NCI-H345 (cell line): ENCODE results near the gene CMIP.
A peak's percentile ranks its signal among the peaks of the same experiment; 100 is the strongest.

ENCODE experiments used
- DNase-seq: peaks from one replicate; lab custom pipeline; 2025; lab: John Stamatoyannopoulos, UW

CMIP gene

DNA sequence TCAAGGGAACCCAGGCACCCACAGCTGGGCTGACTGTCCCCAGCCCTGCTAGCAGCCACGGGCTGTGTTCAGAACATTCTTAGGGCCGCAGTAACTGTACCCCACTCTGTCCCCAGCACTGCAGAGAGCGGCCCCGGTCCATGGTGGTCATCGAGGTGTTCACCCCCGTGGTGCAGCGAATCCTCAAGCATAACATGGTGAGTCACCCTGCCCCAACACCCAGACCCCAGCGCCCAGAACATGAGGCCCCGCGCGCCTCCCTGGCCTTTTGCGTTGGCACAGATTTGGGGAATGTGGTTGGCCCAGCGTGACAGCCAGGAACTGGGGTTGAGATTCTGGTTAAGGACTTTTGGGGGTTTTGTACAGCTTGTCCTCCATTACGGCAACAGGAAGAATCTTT lies 219.5 kb downstream of the CMIP start:
- DNase-seq = no peak

DNA sequence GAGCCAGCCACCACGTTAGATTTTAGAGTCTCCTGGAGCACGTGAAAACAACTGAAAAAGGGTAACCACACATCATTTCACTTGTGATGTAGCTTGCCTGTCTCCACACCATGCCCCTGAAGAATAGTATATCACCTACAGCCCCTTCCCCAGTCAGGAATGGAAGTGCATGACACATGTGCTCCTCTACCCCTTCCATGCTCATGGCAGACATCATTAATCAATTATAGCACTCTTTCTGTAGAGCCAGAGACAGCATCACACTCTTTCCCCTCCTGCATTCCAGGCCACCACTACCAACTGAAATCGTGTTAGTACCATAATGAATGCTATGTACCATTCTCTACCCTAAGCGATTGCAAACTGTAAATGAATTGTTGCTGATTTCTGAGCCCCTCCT lies 221.0 kb downstream of the CMIP start:
- no peak for DNase-seq

DNA sequence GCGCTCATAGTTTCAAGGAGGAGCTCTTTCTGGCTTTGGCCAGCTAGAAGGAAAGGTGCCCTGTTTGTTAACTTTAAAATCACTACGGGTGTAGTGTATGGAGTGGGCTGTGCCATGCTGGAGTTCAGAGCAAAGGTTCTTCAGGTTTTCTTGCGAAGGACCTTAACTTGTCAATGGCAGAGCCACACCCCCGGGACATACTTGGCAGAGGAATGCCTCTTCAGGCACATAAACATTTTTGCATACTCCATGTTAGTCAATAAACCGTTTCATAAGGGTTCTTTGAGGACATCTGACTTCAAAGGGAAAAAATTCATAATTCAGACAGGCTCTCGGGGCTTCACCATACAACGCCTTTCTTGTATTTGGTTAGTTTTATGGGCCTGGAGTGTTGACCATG lies 221.5 kb downstream of the CMIP start:
- no peak for DNase-seq

DNA sequence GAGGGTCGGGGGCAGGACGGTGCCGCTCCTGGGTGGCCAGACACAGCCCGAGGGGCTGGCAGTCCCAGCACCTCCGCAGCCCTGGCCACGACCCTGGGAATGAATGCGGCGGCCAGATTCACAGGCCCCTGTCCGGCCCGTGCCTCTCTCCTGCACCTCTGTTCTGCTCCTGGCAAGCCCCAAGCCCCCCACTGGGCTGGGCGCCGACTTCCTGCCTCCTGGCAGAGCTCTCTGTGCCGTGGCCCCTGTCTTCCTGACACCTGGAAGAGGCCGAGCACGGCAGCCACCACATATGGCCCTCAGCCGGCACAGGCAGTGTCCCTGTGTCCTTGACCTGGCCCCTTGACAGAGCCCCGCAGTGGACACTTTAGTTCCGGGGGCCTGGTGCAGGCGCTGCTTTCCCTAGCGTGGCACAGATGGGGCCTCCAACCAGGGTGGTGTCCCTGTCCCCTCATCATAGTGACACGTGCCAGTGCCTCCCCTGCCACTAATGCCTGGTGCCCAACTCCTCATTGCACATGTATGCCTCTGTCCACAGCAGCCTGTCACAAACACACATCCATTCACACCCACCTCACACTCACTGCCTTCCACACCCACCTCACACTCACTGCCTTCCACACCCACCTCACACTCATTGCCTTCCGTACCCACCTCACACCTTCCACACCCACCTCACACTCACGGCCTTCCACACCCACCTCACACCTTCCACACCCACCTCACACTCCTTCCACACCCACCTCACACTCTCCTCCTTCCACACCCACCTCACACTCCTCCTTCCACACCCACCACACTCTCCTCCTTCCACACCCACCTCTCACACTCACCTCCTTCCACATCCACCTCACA lies 223.9 kb downstream of the CMIP start:
- DNase-seq = peak; percentile 70

DNA sequence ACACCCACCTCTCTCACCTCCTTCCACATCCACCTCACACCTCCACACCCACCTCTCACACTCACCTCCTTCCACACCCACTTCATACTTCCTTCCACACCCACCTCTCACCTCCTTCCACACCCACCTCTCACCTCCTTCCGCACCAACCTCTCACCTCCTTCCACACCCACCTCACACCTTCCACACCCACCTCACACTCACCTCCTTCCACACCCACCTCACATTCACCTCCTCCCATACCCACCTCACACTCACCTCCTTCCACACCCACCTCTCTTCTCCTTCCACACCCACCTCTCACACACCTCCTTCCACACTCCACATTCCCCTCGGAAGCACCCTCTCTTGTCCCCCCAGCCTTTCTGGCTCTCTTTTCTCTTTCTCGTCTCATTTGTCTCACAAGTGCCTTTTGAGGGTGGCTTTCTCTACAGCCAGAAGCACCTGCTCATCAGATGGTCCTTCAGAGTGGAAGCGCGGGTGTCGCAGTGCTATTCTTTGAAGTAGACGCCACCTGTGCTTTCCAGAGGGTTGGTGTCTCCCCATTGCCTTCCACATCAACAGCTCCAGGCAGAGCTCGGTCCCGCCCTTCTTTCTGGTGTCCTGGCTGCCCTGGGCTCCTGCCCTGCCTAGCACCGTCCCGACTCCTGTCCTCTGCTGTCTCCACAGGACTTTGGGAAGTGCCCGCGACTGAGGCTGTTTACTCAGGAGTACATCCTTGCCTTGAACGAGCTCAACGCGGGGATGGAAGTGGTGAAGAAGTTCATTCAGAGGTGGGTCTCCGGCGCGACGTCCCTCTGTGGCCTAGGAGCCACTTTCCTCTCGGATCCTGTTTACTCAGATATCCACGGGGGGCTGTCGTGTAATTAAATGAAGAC lies 225.1 kb downstream of the CMIP start:
- peak; percentile 93 for DNase-seq

DNA sequence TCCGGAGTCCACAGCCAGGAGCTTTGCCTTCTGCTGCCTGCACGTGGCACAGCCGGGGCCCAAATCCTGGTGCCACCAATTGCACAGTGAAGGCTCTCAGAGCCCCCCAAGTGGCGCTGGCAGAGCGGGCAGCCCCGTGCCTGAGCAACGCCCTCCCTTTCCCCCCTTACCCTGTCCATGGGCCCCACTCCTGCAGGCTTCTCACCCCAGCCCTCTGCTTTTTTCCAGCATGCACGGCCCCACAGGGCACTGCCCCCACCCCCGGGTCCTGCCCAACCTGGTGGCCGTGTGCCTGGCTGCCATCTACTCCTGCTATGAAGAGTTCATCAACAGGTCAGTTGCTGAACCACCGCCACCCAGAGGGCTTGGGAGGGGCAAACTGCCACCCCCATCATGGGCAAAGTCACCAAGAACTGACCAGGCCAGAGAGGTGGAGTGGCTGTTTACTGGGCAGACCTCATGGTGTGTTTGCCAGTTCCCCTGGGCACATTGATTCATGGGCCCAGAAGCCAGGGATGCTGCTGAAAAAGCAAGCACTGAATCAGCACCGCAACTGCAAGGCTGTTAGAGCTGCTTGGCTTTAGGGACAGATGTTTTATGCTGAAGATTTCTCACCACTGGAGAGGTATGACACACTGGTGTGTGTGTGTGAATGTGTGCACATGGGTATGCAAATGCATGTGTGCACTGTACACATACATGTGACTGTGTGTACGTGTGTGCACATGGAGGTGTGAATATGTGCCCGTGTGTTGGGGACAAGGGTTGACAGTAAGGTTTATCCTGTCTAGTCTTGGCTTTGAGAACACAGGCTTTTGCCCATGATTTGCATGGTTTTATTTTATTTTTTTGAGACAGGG lies 227.4 kb downstream of the CMIP start:
- DNase-seq = no peak

DNA sequence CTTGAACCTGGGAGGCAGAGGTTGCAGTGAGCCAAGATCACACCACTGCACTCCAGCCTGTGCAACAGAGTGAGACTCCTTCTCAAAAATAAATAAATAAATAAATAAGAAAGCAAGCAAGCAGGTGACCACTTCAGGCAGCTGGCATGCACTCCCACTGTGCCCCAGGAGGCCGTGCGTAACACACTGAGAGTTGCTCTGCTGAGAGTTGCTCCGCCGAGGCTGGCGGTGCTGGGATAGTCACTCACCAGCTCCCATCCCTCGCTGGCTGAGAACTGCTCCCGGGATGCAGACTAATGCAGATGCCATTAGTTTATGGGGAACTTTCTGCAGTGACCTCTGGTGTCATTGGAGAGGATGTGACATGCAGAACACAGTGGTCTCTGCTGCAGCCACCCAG lies 228.8 kb downstream of the CMIP start:
- DNase-seq = peak; percentile 79

DNA sequence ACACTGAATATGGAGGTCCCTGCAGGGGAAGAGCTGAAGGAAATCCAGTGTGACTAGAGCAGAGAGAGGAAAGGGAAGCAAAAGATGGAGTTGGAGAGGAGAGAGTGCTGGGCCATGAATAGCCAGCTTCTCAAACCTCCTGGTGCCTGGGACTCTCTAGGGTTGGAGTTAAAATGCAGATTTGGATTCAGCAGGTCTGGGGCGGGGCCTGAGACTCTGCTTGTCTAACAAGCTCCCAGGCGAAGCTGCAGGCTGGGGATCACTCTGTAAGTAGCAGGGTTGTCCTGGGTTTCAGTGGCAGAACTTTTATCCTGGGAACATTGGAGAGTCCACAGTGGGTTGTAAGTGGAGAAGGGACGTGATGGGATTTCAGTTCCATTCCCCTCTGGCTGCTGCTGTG lies 231.1 kb downstream of the CMIP start:
- DNase-seq = no peak

DNA sequence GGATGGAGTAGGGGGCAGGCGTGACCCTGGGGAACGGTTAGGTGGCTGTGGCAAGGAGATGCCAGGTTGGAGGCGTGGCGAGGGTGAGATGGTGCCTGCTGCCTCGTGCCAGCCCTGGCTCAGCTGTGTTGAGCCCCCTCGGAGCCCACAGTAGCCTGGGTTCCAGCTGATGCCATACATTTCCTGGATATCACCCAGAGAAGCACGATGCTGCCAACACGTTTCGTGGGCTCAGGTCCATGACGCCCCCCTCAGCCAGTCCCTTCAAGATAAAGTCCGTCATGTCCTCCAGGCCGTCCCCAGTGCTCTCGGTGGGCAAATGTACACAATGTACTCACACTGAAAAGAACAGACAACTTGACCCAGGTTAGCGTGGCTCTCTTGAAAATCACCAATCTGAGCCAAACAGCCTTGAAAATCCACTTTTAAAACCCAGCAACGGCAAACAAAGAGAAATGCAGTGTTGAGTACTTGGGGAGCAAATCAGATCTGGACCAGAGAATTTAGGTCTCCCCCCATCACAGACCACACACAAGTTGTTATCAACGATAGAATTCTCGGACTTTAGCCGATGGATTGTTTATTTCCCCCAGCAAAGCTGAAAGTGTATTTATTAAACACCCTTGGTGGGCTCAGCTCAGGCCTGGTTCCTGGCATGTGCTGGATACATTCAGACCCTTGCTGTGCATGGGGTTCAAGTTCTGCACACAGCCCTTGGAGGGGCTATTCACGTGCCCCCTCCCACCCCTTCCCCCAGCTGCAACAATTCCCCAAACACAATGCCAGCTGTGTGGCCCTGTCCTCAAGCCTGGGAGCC lies 231.7 kb downstream of the CMIP start:
- no peak for DNase-seq

DNA sequence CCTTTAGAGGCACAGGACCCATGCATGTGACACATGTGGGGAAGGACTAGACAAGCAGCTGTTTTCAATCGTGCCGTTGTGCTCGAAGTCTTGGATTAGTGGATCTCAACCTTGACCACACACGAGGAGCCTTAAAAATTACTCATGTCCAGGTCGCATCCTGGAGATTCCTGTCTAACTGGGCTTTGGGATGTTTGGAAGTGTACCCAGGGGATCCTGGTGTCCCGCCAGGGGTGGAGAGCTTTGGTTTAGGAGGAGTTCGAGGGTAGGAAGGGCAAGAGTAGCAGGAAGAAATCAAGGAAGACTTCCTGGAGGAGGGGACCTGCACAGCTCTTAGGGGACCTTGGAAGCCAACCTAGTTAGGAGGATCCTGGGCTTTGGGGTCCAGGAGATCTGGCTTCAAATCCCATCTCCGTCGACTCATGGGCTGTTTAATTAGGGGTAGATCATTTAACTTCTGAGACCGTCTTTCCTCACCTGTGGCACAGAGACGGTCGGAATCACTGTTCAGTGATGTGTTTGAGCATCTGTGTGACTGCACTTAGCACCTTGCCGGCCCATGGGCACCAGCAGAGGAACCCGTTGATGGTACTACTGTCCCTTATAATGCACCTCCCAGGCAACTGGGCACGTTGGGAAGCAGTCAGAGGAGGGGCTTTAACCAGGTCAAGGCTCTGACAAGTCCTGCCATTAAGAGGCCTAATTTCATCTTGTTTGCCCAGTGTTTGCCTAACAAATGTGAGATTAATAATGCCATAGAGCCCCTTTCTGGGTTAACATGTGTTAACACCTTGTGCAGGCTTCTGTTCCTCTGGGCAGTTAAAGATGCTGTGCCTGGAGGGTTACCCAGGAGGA lies 232.5 kb downstream of the CMIP start:
- no peak for DNase-seq

DNA sequence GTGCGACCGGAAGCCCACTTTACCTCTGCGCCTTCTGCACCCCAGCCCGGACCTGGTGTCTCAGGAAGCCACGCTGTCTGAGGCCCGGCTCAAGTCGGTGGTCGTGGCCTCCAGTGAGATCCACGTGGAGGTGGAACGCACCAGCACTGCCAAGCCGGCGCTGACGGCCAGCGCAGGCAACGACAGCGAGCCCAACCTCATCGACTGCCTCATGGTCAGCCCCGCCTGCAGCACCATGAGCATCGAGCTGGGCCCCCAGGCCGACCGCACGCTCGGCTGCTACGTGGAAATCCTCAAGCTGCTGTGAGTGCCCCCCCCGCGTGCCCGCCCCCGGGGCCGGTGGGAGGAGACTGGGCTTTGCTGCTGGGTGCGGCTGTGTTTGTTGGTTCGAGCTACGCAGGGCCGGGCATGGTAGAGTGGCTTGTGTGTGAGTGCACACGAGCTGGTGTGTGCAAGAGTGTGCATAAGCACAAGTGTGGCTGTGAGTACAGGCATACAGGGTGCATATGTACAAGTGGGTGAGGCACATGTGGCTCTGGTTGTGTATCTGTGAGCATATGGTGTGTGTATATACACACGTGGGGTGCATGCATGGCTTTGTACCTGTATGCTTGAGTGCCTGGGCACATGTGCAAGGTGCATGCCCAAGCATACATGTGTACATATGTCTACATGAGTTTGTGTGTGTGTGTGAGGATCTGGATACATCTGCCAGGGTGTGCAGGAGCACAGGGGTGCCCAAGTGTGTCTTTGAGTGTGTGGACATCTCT lies 233.9 kb downstream of the CMIP start:
- no peak for DNase-seq

DNA sequence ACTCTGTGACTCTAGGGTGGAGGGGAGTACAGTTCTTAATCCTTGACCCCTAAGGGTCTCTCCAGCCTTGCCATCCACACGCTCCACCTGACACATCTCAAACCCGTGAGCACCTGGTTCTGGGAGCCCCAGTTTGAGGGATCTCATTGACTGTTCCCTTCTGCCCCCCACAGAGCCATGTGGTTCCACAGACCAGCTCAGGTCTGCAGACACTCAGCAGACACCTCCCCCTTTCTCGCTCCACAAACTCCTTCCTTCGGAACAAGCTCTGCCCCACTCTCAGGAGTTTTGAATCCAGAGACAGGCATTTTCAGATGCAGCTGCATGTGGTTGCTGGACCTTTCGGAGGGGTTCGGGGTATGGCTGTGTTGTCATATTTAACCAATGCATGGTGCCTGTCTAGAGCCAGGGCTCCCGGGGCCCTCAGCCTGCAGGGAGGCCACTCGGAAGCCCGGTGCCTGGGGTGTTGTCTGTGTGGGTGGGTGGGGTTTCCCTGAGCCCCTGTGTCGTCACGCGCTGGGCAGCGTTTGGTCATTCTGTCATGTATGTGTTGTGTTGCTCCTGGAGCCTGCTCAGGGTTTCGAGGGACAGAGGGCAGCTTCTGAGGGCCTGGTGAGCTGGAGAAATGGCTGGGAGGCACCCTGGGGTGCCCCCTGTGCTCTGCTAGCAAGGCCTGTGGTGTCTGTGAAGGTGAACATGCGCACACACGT lies 235.3 kb downstream of the CMIP start:
- DNase-seq = no peak

DNA sequence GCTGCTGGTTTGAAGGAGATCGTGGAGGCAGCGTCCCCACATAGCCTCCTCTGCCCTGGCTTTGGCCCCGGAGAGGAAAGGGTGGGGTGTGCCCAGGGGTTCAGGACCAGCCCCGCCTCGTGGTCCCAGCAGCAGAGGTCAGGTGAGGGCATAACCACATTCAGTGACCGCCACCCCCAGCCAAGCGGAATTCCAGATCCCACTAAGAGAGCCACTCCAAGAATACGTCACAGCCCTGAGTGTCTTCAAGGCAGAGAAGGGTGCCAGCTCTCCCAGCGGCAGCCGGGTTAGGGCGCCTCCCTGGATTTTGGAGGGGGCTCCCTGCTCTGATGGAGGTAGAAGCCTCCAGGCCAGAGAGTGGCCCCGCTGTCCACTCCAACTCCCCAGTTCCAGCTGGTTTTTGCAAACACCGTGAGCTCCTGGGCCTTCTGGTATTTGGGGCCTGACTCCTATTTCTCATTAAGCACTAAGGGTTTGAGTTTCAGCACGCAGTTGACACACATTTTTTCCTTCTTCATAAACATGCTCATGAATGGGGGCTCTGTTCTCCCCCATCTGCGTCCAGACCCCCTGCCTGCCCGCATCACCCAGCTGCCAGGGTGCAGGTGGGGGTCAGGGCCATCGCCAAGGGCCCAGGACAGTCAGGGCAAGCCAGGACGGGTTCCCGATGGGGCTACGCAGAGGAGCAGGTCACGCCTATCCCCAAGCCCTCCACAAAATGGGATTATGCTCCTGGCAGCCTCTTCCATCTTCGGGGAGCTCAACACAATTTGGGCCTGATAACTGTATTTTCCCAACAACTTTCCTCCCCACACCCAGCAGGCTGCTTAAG lies 236.1 kb downstream of the CMIP start:
- DNase-seq = no peak

DNA sequence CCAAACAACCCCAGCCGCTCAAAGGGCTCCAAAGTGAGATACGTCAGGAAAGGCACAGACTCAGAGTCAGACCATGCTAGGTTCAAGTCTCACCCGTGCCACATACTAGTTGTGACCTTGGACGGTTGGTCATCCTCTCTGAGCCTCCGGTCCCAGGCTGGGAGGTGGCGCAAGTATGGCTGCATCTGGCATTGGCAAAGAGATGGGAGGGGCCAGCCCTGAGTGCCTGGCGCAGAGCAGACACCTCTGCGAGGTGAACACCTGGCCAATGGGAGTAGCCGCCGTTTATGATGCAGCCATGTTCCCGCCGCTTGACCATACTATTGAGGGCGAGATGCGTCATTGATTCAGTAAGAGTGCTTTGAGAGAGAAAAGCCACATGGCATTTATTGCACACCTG lies 236.7 kb downstream of the CMIP start:
- DNase-seq = no peak

DNA sequence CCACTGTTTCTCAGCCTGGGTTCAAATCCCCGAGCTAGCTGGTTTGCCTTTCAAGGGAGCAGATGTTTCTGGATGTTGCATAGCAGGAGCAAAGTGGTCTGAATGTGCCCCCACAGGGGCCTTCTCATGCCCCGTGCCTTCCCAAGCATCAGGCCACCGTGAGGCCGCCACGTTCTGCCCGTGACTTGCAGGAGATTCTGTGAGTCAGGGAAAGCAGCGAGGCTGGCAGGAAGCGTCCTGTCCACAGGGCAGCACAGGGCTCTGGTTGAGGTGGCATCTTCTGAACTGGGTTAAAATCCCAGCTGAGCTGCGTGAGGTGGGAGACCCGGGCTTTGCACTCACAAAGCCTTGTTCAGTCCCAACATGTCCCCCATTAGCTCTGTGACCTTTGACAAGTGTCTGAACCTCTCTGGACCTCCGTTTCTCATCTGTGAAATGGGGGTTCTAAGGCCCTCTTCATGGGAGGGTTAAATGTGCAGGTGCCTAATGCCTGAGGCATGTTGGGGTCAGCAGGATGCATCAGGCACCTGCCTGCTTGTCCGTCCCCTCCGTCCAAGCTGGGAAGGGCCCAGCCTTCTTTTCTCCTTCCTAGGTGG lies 239.7 kb downstream of the CMIP start:
- DNase-seq = no peak

DNA sequence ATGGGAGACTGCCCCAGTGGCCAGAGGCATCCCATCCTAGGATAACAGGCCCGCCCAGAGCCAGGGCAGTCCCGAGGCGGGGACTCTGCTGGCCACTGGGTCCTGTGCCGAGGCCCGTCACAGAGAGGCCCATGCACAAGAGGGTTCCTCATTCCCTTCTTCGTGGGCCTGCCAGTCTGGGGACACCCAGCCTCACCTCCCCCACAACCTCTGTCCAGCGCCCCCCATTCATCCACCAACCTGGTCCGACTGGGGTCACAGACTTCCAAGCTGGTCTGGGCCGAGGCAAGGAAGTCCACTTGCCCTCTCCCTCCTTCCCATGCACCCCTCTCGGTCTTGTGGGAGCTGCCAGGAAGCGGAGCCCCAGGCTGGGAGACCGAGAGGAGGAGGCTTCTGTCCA lies 240.3 kb downstream of the CMIP start:
- DNase-seq = no peak

DNA sequence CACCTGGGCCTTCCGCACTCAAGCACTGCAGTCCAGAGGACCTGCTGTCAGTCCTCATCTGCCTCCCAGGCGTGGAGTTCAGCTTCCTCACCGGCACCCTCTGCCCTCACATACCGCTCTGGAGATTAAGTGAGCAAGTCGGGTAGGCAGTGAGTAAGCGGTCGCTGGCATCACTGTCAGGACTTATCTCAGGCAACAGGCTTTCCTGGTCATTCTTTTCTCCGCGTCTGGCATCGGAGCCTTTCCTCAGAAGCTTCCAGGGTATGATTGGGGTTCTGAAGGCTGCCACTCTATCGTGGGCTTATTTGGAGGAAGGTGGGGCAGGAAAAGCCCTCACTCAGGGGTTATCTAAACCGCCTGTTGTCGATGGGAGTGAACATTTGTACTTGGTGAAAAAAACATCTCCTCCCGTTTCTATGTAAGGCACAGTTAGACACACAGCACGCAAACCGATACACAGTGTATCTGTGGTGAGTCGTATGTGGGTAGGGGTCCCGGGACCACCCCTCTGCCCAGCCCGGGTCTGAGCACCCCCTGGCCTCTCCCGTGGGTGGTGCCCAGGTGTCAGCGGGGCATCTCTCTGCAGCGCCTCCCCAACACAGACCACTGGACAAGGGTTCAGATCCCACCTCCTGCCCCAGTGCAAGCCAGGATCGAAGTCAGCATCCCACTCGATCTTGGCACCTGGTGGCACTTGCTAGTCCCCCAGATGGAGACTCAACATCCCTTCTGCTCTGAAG lies 242.0 kb downstream of the CMIP start:
- DNase-seq = no peak
